Erythroblast (primary cell): ENCODE results near the gene CLCNKB.

Source experiments
- GATA1 ChIP-seq: IDR thresholded peaks from 2 replicates; pipeline ENCODE4 v1.6.1; 2011; ENCODE audit warnings: low read depth, mild to moderate bottlenecking, control low read depth, low read length, moderate library complexity
- POLR2A ChIP-seq: IDR thresholded peaks from 2 replicates; pipeline ENCODE4 v1.6.1; 2011; ENCODE audit warnings: mild to moderate bottlenecking, low read length

DNA sequence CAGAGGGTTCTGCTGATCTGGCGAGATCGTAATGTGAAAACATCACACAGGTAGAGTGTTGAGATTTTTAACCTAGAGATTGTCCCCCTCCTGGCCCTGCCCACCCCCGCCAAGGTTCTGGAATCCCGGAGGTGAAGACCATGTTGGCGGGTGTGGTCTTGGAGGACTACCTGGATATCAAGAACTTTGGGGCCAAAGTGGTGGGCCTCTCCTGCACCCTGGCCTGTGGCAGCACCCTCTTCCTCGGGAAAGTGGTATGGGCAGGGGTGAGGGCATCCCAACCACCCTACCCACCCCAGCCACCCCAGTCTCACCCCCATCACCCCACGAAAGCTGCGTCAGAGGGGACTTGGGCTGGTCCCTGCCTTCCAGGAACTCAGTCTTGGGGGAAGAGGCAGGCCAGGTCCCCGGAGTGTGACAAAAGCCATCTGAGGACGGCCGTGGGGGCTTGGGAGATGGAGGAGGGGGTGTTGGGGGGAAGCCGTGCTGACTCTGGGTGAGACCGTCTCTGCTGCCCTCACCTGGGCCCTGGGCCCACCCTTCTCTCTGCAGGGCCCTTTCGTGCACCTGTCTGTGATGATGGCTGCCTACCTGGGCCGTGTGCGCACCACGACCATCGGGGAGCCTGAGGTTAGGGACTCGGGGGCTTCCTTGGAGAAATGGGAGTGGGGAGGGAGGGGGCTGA lies 4.4 kb downstream of the CLCNKB start:
- no peak for TF ChIP-seq POLR2A
- no peak for TF ChIP-seq GATA1
